Suppressor macrophage treated with lipopolysaccharide for 4 hours (primary cell): ENCODE data around the gene F10.
A peak's percentile ranks its signal among the peaks of the same experiment; 100 is the strongest.
"Not testable (repeated sequence)": the region's sequence is repeated elsewhere in the genome, so short reads cannot be mapped to it uniquely, and the experiment has no call there.

Source experiments
- DNase-seq: peaks from one replicate; pipeline ENCODE4 v3.0.0-alpha.2; 2020

Gene F10

GRCh38 chr13:113102727-113103126 lies 19.9 kb upstream of the F10 start:
- no peak for DNase-seq

GRCh38 chr13:113103646-113104045 lies 19.0 kb upstream of the F10 start:
- no peak for DNase-seq

- no peak for DNase-seq
Observed at GRCh38 chr13:113105032-113105920, 17.3 kb upstream of the F10 start, which contains the start of gene F7. Gene F7 (plus strand): TSS chr13:113105791. CDS start chr13:113105842, 51 bp downstream.

GRCh38 chr13:113105921-113106452 lies 16.6 kb upstream of the F10 start:
- no peak for DNase-seq

GRCh38 chr13:113106711-113107351 lies 15.8 kb upstream of the F10 start:
- no peak for DNase-seq

- DNase-seq = not testable (repeated sequence)
Observed at GRCh38 chr13:113108521-113108920, 14.1 kb upstream of the F10 start.

GRCh38 chr13:113109151-113110047 lies 13.2 kb upstream of the F10 start:
- no peak for DNase-seq

GRCh38 chr13:113110048-113110851 lies 12.3 kb upstream of the F10 start:
- DNase-seq = peak; percentile 10

GRCh38 chr13:113110852-113111315 lies 11.7 kb upstream of the F10 start:
- DNase-seq = no peak

- DNase-seq = not testable (repeated sequence)
Observed at GRCh38 chr13:113111821-113112220, 10.8 kb upstream of the F10 start.

- DNase-seq = not testable (repeated sequence)
Observed at GRCh38 chr13:113112475-113112874, 10.1 kb upstream of the F10 start.

- DNase-seq = no peak
Observed at GRCh38 chr13:113112893-113113845, 9.4 kb upstream of the F10 start.

GRCh38 chr13:113113846-113114271 lies 8.7 kb upstream of the F10 start:
- DNase-seq = no peak

- no peak for DNase-seq
Observed at GRCh38 chr13:113114511-113115362, 7.9 kb upstream of the F10 start.

GRCh38 chr13:113115363-113116205 lies 7.0 kb upstream of the F10 start:
- no peak for DNase-seq

GRCh38 chr13:113116206-113116800 lies 6.3 kb upstream of the F10 start:
- no peak for DNase-seq

- no peak for DNase-seq
Observed at GRCh38 chr13:113116871-113117271, 5.7 kb upstream of the F10 start.

- DNase-seq = no peak
Observed at GRCh38 chr13:113117335-113117872, 5.2 kb upstream of the F10 start.
